HG02884 (cell line): ENCODE measurements around the gene PRG3.
A peak's percentile ranks its signal among the peaks of the same experiment; 100 is the strongest.
"Not testable (repeated sequence)": the region's sequence is repeated elsewhere in the genome, so short reads cannot be mapped to it uniquely, and the experiment has no call there.

Experiments
- ATAC-seq: cut with Tn5 transposase; IDR thresholded peaks from one replicate; pipeline ENCODE4 v1.9.1; 2021; ENCODE audit warnings: mild to moderate bottlenecking, moderate library complexity; ENCODE audit not compliant: unreplicated experiment

PRG3 gene

DNA sequence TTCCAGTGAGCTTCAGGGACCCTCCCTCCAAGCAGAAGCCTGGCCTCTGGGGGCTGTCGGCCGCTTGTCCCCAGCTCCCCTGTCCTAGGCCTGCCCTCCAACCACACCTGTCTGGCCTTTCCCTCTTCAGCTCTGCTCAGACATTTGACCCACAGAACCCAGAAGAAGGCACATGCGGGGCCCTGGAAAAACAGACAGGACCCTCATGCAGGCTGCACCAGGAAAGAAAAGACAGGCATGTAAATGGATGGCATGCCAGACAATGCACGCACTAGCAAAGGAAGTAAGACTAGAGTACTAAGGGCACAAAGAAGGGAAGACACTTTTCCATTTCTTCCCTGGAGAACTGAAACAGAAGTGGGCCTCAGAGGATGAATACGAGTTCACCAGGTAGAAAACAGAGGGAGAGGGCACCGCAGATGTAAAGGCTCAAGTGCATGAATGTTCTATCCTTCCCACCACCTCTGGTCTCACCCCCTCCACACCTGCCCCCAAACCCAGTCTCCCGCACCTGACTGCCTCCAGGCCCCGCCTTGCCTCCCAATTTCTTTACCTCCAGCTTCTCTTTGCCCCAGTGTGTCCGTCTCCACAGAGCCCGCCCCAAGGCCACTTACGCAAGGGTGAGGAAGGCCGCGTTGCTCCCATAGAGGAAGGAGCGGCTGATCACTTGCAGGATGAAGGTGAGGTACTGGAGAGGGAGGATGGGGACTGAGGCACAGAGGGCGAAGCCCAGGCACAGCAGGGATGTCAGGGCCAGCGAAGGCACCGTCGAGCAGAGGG is 28.6 kb upstream of the PRG3 start:
- no peak for ATAC-seq

DNA sequence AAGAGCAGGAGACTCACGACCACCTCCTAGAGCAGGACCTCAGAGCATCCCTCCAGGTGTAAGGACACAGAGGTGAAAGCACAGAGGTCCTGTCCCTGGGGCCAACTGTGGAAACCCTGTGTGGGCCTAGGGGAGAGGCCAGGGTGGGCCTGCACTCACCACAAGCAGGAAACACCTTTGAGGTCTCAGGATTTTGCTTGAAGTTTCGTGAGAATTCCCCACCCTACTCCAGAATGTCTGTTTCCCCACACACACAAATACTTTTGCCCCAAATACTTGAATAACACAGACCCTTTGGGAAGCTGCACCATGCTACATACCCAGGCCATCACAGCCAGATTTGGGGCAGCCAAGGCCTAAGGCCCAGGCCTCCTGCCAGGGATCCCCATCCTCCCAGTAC is 27.8 kb upstream of the PRG3 start:
- no peak for ATAC-seq

DNA sequence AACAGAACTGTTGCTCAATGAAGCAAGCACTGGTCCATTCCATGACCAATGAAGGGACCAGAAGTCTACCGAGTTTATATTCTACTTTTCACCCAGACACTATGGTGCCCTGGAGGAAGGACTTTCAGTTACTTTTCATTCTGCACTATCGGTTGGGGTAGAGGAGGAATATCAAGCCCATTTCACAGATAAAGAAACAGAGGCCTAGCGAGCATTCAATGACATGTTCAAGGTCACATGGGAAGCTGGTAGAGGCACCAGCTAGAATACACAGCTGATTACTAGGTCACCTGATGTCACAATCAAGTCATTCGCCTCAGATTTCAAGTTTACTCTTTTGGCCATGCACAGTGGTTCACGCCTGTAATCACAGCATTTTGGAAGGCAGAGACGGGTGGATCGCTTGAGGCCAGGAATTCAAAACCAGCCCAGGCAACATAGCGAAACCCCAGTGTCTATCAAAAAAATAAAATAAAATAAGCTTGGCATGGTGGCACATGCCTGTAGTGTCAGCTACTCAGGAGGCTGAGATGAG is 27.1 kb upstream of the PRG3 start:
- no peak for ATAC-seq

DNA sequence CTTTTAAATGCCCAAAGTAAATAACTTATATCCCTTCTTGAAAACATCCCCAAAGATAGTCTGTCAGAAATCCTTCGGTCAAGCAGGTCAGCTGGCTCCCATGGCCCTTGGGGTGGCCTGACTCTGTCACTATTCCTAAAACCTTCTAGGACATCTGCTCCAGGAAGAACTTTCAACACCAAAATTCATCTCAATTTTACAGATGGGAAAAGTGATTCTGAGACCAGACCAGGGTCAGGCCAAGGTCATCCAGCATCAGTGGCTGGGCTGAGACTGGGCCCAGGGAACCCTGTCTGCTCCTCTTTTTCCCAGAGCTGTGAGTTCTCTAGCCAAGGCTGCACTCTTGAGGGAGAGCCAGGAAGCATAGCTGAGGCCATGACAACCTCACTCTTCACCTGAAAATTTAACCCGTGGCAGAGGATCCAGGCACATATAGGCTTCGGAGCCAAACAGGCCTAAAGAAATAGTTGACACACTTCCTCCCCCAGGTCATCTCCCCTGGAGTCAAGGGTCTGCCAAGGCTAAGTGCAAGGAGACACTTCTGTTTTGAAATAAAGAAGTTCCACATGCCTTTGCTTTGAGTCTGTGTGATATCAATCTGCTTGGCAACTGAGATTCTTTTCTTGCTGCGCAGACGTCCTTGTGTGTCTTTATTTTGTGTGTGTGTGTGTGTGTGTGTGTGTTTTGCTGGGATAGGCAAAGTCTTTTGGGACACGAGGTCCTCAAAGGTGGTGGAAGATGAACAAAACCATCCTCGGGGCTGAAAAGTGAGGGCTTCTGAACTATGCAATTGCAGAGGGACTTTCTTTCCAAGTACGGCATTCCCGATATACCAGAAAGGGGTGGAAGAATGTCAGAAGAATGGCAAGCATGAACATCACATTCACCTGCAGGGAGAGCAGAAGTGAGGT is 26.3 kb upstream of the PRG3 start:
- ATAC-seq: no peak

DNA sequence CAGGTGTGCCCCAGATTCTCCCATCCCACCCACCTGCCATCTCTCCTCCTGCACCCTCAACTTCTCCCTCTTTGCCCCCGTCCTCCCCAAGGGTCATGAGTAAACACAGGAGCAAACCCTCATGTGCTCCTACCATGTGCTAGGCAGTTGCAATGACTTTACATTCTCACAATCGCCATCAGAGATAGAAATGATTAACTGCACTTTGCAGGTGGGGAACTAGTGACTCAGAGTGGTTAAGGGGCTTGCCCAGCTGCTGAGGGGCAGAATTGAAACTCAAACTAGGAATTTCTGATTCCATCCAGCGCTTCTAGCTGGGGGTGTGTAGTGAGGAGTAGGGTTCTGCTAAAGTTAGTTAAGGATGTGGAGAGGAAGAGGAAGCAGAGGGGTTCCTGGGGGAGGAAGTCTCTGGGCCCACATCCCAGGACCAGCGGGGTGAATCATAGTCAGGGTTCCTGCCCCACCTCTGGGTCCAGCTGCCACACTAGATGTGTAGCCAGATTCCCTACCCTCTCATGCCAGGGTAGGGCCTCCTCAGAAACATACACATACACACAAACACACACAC is 25.5 kb upstream of the PRG3 start:
- ATAC-seq: peak; percentile 78

DNA sequence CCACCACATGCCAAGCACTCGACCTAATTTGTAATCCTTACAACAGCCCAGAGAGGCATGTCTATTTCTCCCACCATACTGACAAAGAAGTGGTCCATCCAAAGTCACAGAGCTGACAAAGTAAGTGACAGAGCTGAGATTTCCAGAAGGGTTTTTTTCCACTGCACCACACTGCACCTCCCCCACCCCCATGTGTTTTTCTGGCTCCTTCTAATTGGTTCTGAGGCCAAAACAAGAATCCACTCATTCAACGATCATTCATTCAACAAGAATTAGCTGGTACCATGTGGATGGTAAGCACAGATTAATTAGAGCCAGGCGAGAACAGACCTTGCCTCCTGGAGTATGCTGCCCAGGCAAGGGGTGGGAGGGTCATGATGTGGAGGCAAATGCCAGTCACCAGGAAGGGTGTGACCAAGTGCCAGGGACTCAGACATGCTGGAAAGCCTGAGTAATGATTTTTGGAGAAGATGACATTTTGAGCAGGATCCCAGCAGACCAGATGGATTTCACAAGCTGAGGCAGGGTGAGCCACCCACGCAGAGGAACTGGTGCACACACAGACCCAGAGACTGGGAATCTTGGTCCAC is 24.4 kb upstream of the PRG3 start:
- ATAC-seq: no peak

DNA sequence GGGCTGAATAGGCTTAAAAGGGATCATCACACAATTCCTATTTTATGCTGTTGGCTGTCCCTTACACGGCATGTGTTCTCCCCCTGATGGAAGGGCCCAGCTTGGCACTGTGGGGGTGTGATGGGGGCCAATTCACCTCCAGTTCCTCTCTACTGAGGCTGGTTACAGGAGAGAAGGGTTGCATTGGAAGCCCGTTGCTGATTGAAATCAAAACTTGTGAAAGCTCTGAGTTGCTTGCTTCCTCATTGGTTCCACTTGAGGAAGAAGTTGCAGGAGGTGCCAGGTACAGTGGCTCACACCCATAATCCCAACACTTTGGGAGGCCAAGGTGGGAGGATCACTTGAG is 22.8 kb upstream of the PRG3 start:
- ATAC-seq: peak; percentile 29

DNA sequence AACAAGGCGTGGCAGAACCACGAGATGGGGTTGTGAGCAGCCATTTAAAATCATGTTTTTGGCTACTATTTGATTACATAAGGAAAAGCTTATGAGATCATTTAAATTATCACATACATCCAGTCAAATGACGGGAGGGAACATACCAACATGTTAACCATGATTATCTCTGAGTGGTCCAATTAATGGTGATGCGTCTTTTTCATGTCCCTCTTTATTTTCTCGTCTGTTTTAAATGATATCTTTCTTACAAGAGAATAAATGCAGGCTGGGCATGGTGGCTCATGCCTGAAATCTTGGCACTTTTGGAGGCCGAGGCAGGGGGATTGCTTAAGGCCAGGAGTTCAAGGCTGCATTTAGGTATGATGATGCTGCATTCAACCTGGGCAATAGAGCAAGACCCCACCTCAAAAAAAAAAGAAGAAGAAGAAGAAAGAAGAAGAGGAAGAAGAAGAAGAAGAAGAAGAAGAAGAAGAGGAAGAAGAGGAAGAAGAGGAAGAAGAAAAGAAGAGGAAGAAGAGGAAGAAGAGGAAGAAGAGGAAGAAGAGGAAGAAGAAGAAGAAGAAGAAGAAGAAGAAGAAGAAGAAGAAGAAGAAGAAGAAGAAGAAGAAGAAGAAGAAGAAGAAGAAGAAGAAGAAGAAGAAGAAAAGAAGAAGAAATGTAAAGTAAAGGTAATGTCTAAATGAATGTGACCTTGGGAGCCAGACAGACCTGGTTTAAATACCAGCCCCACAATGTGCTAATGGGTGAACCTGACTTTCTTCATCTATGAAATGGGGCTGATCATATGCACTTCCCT is 22.3 kb upstream of the PRG3 start:
- not testable (repeated sequence) for ATAC-seq

DNA sequence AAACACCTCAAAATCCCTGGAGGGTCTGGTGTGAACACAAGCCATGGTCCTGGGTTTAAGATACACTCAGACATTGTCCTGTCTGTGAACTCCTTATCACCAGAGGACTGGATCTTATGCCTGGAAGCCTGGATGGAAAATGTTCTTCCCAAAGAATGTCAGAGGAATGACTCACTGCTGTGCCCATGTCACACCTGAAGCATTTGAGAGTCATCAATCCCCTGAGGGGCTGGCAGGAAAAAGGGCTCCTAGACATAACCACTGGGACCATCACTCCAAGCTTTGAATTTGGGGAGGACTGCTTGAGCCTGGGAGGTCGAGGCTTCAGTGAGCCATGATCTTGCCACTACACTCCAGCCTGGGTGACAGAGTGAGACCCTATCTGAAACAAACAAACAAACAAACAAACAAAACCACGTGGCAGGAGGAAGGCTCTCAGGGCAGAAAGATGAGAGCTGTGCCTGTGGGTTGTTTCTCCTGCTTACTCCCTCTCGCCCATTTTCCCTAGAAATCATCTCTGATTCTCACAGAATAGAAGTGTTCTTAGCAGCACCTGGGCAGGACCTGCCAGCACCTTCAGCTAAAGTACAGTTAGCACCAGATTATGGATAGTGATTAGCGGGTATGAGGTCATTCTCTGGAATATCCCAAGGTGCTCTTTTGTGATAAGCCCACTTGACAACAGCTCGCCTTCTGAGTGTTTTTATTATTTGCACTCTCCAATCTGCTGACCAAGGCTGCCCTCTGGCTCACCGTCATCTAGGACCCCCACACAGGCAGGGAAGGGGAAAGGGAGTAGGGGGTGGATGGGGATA is 21.4 kb upstream of the PRG3 start:
- ATAC-seq: no peak

DNA sequence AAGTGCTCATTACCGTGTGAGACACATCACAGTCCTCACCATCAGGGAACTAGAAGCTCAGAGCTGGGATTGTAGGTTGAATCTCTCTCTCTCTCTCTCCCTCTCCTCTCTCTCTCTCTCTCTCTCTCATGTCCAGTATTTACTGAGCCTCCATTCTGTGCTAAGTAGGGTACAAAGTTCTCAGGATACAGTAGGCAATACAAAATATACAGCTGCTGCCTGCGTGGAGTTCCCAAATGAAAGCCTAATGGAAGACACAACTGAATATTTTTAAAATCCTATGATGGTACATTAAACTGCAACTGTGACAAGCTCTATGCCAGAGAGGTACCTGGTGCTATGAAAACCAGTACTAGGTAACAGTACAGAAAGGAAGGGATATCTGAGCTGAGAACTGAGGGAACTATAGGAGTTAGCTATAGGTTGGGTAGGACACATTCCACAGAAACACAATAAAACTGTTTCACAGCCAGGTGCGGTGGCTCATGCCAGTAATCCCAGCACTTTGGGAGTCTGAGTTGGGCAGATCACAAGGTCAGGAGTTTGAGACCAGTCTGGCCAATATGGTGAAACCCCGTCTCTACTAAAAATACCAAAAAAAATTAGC is 19.1 kb upstream of the PRG3 start:
- ATAC-seq: no peak

DNA sequence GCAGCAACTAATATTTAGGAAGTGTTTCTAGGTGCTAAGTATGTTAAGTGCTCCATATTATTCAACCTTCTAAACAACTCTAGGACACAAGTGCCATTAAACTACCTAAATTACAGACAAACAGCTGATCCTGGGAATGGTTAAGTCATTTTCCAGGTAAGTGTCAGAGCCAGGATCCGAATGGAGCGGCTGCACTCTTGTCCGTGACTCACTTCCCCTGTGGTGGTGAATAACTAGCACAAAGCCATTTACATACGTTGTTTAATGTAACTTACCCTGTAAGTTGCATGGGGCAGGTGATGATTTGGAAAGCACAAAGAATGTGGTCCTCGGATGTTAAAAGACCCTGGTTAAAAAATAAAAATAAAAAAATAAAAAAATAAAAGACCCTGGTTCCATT is 18.3 kb upstream of the PRG3 start:
- no peak for ATAC-seq

DNA sequence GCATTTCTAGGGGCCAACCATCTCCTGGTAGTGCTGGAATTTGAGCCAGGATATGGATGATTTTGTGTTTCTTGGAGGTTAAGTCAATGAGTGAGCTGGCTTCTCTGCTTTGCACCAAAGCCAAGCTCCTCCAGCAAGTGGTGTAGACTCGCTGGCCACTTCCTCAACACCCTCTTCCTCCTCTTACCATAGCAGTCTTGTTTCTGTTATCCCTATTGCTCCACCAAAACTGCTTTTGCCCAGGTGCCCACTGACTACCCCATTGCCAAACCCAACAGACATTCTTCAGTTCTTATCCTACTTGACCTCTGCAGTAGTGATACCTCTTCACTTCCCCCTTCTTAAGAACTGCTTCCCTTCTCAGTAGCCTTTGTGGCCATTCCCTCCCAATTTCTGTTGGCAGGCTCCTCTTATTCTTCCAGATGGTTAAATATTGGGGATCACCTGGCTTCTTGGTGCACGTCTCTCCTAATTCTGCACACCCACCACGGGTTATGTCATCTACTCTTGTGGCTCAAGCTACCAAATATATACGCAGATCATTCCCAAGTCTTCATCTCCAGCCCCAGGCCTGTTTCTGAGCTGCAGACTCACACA is 16.5 kb upstream of the PRG3 start:
- no peak for ATAC-seq

DNA sequence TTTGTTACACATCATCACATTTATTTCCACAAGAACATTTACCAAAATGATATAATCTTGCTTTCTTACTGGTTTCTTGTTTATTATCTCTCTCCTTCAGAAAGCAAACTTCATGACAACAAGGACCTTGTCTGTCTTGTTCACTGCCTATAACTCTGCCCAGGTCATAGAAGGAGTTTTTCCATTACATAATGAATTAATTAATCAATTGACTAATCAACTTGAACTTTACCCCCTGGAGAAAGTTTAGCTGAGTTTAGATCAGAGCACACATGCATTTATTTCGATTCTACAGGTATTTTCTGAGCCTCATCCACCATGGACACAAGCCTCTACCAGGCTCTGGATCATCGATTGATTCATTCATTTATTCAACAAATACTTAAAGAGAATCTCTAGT is 15.8 kb upstream of the PRG3 start:
- ATAC-seq: no peak

DNA sequence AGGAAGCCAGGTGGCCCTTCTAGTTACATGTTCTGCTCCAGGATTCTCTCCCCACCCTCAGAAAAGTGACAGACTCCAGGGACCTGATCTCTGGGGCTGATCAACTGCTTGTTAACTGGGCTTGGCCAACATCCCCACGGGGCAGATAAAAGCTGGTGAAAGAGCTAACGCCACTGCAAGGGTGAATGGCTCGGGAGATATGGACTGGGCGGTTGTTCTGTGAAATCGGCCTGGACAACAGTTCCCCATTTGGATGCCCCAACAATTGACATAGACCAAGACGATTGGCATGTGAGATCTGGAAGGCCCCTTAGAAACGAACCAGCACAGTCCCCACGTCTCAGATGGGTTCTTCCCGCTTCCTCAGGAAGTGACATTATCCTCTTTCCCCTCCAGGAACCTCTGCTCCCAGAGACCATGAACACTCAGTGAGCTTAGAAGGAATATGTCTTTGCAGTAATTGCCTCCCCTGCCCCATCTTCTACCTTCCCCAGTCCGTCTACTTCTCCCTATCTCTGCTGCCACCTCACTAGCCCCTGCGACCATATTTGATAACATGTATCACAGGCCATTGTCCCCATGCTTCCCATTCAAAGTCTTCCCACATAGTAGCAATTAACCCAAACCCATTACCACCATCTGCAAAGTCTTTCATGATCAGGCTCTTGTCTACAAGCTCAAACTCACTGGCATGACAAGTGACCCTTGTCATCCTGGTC is 15.1 kb upstream of the PRG3 start:
- no peak for ATAC-seq

DNA sequence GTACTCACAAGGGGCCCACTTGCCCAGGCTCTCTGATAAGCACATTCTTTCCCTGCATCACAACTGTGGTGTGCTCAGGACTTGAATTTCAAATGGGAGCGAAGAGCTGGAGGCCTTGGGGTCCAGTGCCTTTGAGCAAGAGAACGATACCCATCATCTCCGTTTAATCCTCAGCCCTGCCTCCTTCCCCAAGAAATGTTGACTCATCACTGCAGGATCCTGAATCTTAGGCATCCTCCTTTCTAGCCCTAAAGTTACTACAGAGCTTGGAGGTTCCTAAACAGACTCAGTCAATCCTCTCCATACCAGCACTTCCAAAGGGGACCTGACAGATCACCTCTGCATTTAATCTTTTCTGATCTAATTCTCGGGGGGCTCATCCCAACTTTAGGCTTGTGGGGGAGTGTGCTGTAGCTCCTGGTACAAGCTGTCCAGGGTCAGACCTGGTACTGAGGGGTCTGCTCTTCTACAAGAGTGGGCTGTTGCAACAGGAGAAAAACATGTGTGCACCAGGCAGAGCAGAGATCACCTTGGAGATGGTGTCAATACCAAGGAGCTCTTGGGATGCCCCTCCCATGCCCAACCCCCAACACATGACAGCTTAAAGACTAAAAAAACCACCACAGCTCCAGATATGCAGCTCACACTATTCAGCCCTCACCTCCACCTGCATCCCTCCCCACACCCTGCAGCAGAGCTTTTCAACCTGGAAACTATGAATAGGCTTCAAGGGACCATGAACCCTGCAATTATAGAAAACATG is 13.4 kb upstream of the PRG3 start:
- no peak for ATAC-seq

DNA sequence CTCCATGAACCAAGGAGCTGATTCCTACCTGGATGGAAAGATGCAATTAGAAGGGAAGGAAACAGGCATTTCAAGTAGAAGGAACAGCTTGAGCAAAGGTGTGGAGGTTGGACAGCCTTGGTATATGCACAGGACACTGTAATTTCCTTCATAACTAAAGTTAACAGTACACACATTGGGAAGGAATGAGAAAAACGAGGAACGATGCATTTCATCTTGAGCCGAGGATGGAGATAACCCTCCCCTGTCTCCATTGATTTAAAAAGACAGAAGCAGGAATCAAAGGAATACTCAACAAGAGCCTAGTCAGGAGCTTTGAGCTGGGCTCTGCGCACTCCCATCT is 11.8 kb upstream of the PRG3 start:
- no peak for ATAC-seq

DNA sequence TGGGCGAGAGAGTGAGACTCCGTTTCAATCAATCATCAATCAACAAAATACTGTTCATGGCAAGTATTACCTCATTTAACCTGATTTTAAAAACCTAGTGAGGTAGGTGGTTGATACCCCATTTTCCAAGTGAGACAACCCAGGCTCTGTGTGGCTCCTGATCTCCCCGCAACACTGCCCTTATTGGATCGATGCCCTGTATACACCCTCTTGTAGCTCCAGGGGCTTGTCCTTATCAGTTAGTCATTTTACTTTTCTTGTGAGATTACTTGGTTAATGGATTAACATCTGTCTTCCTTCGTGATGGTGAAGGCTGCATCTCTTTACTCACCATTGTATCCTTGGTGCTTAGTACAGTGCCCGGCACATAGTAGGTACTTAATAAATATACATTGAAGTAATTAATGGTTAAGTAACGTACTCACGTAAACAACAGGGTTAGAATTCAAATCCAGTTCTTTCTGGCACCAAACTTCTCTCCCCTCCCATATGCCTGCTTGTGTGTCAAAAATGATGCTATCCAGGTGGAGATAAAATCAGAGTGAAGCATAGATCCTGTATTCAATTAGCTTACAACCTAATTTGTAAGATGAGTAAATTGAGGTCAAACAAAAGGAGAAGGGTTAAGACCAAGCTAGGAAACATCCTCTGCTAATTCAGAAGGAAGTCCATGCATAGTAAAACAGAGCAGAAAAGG is 11.3 kb upstream of the PRG3 start:
- no peak for ATAC-seq
